Activated CD4-positive, alpha-beta T cell treated with anti-CD3 and anti-CD28 coated beads, Interleukin-2, amount 50 U/mL, for 24 hours (primary cell): ENCODE measurements around the gene EPB41.

Source experiments
- DNase-seq, 2 donors: peaks; one replicate each; pipeline ENCODE4 v3.0.0-alpha.2; 2020; ENCODE audit warnings: low read depth in 1 of 2, low spot score in 1 of 2

Gene EPB41

DNA sequence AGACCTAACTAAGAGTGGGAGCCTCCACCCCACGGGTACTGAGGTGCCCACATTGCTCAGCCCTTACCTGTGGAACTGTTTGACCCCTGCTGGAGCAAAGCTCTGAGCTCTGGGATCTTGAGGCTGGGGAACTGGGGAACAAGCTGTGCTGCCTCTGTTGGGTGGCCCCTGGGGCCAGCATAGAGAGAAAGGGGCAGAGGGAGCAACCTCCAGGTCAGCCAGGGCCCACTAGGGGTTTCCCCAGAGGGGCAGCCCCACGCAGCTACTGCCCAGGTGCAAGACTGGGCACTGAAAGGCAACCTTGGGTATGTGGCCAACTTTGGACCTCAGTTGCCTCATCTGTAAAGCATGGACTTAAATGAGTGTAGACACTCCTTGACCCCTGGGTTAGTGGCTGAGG lies 23.5 kb upstream of the EPB41 start:
- DNase-seq: no peak

DNA sequence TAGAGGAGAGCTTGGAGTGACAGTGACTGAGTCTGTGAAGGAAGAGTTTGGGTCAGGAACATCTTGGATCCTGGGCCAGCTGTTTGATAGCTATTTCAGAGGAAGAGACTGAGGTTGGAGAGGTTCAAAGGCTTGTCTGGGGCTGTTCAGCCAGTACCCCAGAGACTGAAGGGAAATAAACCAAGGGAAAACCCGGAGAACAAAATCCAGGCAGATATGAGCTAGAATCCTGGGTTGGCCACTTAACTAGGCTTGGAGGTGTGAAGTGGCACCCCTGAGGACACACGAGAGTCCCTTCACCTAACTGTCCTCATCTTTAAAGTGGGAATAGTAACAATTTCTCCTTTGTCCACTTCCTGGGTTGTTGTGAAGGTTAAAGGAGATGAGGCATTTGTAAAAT lies 23.1 kb upstream of the EPB41 start:
- DNase-seq: no peak

DNA sequence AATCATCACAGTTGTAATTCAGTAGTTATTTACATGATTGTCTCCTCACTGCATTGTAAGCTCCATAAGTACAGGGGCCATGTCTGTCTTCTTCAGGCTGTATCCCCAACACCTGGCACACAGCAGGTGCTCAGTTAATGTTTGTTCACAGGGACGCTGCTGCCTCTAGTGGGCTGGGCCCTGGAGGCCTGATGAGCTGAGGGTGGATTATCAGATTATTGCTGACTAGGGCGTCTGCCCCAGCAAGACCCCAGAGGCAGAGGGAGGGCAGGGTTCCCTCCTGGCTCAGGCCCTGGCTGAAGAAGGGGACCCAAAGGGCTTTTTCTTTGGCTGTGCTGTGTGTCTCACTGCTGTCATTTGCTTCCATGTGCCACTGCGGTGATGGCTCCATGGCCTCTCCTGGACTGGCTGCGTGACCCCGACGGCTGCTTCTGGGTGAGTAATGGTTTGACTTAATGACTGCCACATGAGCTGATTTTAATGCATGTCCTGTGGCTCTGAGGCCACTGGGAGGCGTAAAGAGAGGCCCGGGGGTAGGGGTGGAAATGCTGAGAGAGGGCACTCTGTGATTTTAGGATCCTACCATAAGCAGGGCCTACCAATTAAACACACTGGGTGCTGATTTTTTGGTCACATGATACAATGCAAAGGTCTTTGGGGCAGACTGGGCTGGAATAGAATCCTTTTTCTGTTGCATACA lies 20.8 kb upstream of the EPB41 start:
- DNase-seq: no peak

DNA sequence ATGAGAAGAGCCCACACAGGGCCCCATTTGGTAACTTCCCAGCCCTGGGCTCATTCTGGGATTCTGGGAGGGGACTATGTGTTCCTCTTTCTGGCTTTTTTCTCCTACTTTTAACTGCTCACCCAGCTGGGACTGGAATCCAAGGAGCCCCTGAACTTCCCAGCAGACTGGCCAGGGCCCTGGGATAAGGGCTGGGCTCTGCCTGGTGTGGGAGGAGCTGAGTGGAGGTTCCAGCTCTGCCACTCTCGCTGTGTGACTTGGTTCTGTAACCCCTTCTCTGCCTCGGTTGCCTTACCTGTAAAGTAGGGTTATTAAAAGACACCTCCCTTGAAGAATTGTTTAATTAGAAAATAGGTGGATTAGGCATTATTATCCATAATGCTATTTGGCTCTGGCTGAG lies 19.6 kb upstream of the EPB41 start:
- no peak for DNase-seq

DNA sequence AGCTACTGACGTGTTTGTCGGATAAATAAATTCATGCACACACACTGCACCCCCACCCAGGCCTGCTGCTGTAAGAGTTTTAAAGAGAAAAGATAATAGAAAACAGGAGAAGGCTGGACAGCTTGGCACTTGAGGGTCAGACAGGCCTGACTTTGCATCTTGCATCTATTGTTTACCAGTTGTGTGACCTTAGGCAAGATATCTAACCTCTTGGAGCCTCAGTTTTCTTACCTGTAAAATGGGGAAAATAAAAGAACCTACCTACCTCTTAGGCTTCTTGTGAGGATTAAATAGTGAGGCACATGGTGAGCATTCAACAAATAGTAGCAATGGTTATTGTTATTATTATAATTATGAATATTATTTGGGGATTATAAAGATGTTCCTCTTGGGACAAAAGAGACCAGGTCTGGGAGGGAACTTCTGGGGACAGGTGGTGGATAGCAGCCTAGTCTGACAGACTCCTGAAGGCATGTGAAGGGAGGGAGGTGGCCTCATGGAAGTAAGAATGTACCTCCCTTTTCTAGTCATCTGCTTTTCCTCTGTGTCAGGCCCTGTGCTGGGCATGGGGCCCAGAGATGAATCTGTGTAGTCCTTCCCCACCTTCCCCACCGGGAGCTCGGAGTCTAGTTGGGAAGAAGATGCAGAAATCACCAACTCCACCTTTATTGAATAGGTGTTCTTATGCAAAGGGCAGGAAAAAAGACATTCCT lies 18.3 kb upstream of the EPB41 start:
- no peak for DNase-seq

DNA sequence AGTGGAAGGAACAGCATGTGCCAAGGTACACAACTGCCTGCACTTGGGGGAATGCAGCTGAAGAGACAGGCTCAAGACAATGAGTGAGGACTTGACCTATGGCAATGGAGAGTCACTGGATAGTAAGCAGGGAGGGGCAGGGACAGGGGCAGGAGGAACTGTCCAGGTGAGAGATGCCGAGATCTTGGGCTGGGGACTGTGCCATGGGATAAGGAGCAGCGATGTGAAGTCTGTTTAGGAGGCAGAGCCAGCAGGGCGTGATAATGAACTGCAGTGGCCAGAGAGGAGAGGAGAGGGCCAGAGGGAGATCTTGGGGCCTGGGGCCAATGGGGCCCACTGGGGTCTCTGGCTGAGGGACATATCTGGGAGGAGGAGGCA lies 17.8 kb upstream of the EPB41 start:
- no peak for DNase-seq

DNA sequence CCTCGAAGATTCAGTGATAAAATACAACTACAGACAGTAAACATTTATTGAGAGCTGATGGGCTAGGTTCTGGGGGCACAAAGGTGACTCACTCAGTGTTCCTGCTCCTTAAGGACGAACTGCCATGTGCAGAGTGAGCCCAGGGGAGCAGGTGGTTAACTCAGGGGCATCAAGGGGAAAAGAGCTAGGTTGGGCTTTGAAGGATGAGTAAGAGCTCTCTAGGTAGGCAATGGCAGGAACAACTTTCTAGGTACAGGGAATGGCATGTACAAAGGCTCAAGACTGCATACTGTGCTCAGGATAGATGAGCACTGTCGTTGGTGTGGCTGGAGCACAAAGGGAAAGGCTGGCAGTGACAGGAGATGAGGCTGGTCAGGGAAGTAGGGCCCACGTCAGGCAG lies 16.6 kb upstream of the EPB41 start:
- no peak for DNase-seq

DNA sequence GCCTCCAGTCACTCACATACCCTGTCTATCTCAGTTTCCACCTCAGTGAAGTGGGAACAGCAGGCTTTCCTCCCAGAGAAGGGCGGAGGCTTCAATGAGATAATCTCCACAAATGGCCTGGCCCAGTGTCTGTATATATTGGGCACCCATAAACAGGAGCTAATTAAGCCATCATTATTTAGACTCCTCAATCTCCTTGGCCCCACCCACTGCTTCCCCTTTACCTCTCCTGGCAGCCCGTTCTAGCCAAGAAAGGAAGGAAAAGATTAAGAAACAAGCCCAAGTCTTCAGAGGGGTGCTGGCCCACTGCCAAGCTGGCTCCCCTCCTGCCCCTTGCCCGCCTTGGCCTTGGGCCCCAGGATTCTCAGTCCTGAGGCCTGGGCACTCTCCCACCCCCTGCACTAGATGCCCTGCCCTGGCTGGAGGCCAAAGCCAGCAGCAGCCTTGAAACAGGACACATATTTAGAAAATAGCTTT lies 15.9 kb upstream of the EPB41 start:
- DNase-seq: no peak

DNA sequence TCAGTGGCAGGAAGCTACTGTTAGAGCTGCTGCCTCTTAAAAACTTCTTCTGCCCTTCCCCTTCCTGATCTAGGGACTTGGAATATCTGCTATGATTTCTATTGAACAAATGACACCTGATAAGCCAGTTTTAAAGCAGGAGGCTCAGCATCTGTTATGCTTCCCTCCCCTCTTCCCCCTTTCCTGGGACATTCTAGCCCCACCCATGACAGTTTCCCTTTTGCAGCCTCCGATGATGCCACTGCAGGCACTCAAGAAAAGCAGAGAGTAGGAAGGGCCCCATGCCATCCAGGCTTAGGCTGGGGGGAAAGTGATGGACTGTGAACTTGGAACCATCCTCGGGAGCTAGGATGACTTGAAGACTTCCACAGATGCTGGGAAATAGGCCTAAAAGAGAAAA lies 15.1 kb upstream of the EPB41 start:
- no peak for DNase-seq

DNA sequence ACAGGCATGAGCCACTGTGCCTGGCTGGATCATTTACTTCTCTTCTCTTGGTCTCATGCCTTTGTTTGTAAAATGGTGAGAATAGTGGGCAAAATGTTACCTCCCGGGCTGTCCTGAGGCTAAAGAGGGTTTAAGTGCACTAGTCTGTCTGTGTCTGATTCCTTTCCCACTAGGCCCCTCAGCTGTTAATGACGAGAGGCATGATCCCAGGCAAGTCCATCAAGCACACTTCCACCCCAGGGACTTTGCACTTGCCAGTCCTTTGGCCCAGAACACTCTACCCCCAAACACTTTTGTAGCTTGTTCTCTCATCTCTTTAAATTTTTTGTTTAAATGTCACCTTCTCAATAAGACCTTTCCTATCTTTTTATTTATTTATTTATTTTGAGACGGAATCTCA lies 13.8 kb upstream of the EPB41 start:
- no peak for DNase-seq

DNA sequence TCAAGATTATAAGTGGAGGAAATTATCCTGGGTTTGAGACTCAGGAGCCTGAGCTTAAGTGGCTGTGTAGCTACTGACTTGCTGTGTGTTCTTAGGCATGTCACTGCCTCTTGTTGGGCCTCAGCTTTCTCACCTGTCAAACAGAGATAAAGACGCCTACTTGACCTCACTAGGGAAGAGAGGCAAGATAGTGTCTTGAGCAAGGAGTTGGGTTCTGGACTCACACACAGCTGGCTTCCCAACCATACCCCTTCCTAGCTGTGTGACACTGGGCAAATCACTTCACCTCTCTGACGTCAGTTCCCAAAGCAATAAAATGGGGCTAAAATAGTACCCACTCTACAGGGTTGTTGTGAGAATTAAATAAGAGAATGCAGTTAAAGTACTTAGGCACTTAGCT lies 11.6 kb upstream of the EPB41 start:
- DNase-seq: no peak

DNA sequence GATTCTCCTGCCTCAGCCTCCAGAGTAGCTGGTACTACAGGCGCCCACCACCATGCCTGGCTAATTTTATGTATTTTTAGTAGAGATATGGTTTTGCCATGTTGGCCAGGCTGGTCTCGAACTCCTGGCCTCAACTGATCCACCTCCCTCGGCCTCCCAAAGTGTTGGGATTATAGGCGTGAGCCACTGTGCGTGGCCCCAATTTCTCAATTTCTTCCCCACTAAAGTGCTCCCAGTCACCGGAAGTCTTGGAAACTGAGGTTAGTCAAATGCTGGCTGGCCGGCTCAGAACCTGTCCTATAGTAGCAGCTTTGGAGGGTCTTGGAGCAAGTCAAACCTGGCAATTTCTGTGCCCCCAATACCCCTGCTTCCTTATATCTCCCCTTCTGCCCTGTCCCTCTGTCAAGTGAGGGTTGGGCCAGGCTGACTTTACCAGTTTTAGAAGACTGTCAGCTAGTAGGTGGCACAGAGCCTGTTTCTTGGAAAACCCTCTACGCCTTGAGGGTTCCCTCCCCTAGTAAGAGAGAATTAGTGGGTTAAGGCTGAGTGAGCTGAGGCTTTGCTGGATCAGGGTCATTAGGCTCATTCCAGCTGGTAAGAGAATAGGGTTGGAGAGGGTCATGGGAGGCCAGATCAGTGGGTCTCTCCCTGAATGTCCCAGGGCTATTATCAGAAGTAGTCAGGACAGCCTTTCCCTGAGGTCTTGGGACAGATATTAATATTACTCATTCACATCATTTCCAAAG lies 8.3 kb upstream of the EPB41 start:
- no peak for DNase-seq

DNA sequence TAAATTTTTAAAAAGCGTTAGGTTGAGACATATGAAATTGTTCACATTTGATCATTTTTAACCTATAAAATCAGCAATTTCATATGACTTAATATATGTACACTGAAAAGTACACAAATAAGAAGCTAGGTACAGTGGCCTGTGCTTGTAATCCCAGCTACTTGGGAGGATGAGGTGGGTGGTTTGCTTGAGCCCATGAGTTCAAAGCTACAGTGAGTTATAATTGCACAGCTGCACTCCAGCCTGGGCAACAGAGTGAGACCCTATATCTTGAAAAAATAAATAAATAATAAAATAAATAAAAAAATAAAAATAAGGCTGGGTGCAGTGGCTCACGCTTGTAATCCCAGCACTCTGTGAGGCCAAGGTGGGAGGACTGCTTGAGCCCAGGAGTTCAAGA lies 5.2 kb upstream of the EPB41 start:
- DNase-seq: no peak

DNA sequence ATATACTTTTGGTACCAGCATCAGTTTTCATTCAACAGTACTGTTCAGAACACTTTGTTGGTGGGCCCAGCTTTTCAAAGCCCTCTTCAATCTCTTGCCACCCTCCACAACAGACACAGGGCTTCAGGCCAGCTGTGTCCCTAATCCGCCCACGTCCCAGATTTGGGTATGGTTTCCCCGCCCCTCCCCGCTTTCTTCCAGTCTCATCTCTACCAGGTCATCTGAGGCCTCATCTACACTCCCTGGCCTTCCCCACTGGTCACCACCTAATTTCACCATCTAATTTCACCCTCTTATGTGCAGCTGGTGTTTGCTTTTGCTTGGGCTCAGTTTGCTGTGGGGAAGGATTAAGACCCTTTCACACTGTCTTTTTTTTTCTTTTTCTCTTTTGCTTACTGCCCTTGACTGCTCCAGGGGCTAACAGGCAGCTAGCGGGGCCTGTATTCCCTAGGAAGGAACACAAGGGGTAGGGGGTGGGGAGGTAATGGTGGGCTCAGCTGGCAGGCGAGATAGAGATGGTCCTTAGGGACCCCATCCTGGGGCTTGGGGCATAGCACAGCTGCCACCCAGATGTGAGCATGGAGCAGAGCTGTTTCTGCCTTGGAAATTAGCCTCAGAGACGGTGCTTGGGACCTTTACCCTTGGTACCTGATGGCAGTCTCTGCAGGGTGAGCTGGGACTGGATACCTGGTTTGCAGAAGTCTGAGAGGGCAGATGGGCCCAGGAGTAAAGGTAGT lies 3.8 kb upstream of the EPB41 start:
- DNase-seq: no peak

DNA sequence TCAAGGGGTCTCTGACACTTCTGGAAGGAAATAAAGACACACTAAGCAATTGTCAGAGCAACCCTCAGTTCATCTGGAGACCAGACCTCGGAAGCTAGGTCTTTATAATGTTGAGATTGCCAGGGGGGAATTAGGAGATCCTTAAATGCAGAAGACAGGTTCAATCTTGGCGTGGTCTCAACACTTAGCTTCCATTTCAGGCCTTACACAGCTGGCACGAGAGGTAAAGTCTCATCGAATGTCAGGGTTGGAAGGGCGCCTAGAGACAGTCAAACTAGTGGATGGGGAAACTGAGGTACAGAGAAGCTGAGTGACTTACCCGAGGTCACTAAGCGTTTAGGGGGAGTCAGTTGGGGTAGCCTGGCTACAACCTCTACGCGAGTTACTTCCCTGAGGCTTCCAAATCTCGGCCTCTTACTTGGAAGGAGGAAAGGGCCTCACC lies 562 bp upstream of the EPB41 start:
- DNase-seq: no peak

DNA sequence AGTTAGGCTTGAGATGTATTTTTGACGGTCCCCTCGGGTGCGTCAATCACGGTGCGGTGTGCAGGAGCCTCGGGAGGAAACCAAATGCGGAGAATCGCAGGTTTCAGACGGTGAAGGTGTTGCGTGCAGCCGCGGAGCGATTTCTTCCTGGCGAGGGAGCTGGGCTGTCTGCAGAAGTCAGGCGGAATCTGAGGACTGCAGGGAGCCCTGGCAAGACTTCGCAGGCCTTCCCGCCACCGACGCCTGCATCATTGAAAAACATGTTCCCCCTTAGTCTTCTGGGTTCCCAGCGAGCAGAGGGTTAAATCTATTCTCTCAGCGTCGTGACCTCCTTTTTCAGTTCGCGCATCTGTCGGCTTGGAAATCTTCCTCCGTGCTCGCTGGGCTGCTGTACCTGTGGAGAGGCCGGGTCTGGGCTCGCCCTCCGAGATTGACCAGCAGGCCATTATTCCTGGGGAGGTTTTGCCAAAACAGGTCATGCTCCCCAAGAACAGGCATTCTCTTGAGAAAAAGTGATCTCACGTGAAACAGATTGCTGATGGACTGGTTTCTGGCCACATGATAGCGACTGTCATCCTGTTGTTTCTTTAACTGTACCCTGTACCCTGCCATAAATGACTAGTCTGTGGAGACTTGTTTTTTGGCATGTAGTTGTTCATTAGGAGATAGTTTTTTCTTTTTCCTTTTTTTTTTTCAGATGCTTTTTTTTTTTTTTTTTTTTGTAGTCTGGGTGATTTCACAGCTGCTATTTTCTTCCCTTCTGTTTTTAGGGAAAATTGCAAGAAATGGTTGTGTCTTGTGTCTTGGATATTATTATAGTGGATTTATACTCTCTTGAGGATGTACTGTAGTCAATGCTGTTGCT lies 894 bp downstream of the EPB41 start:
- DNase-seq: peak; percentile 14 to 27

DNA sequence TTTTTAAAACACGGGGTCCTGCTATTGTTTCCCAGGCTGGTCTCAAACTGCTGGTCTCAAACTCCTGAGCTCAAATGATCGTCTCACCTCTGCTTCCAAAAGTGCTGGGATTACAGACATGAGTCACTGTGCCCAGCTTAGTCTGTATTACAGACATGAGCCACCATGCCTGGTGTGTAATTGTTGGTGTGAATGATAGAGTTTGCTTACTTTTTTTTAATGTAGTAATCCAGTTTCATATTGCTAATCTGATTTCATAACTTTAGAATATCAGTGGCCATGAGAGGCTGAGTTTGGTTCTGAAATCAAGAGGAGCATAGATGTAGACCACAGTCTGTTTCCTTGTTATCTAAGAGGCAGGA lies 3.4 kb downstream of the EPB41 start:
- DNase-seq: peak in 1 of 2 donors; percentile 33

DNA sequence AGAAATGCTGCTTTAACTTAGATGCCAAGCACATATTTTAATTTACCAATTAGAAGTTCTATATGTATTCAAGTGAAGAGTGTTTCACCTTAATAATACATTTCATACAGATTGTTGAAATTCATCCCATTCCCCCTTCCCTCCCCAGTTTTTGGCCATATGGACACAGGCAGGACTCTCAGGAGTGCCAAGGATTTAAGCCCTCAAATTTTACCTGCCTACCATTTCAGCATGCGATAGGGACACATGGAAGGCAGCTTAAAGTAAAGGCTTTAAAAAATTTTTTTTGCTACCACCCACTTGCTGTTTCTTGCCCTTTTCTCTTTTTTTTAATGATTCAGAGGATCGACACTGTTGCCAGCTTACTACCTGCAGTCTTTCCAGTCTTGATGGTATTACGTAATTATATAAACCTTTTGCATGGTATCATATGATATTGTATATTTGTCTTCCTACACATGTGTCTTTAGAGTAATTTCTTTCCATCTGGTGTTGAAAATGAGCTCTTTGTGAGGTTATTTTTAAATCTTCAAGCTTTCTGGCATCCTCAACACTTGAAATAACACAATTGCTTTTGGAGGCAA lies 7.0 kb downstream of the EPB41 start:
- DNase-seq: no peak

DNA sequence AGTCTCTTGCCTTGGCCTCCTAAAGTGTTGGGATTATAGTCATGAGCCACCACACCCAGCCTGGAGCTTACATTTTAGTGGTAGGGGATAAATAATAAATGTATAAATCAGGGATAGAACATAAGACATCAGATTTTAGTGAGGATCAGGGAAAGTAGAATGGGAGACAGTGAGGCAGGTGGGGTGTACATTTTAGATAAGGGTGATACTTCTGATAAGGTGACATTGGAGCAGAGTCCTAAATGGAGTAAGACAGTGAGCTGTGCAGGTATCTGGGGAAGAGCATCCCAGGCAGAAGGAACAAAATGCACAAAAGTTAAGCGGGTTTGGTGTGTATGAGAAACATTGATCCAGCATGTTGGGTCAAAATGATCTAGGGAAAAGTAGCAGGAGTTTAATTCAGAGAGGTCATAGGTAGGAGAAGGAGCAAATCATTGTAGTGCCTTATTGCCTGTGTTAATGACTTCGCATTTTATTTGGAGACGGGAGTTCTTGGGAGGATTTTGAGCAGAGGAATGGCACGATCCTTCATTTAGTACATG lies 11.1 kb downstream of the EPB41 start:
- no peak for DNase-seq
